GM12872 (cell line): ENCODE data around the gene MORN1.

ENCODE experiments used
- CTCF ChIP-seq: IDR thresholded peaks from 3 replicates; pipeline ENCODE4 v1.5.1; 2011; ENCODE audit warnings: low read depth, mild to moderate bottlenecking, low read length, moderate library complexity; ENCODE audit not compliant: insufficient read depth

MORN1 gene

GRCh38 chr1:2391041-2391930, at the start of gene MORN1, which contains the start of gene RER1:
Gene MORN1, minus strand, starts transcription at chr1:2391554. Its CDS starts 21 bp downstream, at chr1:2391533.
Gene RER1, plus strand, starts transcription at chr1:2391841. Its CDS starts 3,950 bp downstream, at chr1:2395791.
- TF ChIP-seq CTCF: no peak

GRCh38 chr1:2439369-2439768, 48.0 kb upstream of the MORN1 start:
- TF ChIP-seq CTCF: no peak

- no peak for TF ChIP-seq CTCF
Observed at GRCh38 chr1:2438641-2439040, 47.3 kb upstream of the MORN1 start.

- no peak for TF ChIP-seq CTCF
Observed at GRCh38 chr1:2438038-2438437, 46.7 kb upstream of the MORN1 start.

GRCh38 chr1:2437617-2438016, 46.3 kb upstream of the MORN1 start:
- TF ChIP-seq CTCF: no peak

- TF ChIP-seq CTCF: no peak
Observed at GRCh38 chr1:2436876-2437275, 45.5 kb upstream of the MORN1 start.

GRCh38 chr1:2435746-2436355, 44.5 kb upstream of the MORN1 start:
- no peak for TF ChIP-seq CTCF
